Skeletal muscle satellite cell (primary cell): ENCODE data around the gene DMRTC2. TPM values are rescaled to one million over a fixed set of nuclear protein-coding genes. Genes with fewer than 3 reads are reported as not detected.

Source experiments
- H3K27me3 ChIP-seq: 2 replicates; pipeline ENCODE4 v1.7.0; 2013; ENCODE audit warnings: low read length; ENCODE audit not compliant: control insufficient read depth, insufficient read depth
- H3K36me3 ChIP-seq: 2 replicates; pipeline ENCODE4 v1.7.0; 2013; ENCODE audit warnings: mild to moderate bottlenecking, control low read depth, low read length; ENCODE audit not compliant: insufficient read depth
- H3K4me1 ChIP-seq: 2 replicates; pipeline ENCODE4 v1.7.0; 2013; ENCODE audit warnings: low read length; ENCODE audit not compliant: control insufficient read depth, insufficient read depth
- H3K4me2 ChIP-seq: 2 replicates; pipeline ENCODE4 v1.7.0; 2013; ENCODE audit warnings: mild to moderate bottlenecking, low read length
- H3K4me3 ChIP-seq: 2 replicates; pipeline ENCODE4 v1.7.0; 2013; ENCODE audit warnings: low read length
- H3K9ac ChIP-seq: 2 replicates; pipeline ENCODE4 v1.7.0; 2013; ENCODE audit warnings: mild to moderate bottlenecking, low read depth, low read length, moderate library complexity
- H3K9me3 ChIP-seq: replicated peaks from 2 replicates; pipeline ENCODE4 v1.7.0; 2013; ENCODE audit warnings: mild to moderate bottlenecking, control low read depth, low read length
- total RNA-seq: library from RNA; depleted of rRNA; stranded (reverse); fragments of >200 nt; gene quantifications from 2 replicates; pipeline ENCODE4 v1.2.3, GENCODE V29; 2012; rRNA removed

The DMRTC2 gene
- not detected in 2 replicates for total RNA-seq

DNA sequence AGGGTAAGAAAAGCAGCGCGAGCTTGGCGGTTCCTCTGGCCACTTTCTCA is at the start of gene DMRTC2:
TSS of gene DMRTC2 (plus strand) at position 42 of the 50 bp plus-strand sequence. CDS start 2,387 bp downstream, outside the sequence.
- H3K4me2 ChIP-seq = no peak within 1 kb of the TSS
- H3K36me3 ChIP-seq = no peaks in the 10 kb centered on the region
- H3K4me3 ChIP-seq = no peak within 1 kb of the TSS
- no peak within 1 kb of the TSS for H3K9ac ChIP-seq
- no peaks in the 10 kb centered on the region for H3K4me1 ChIP-seq
- H3K9me3 ChIP-seq = no peaks in the 10 kb centered on the region
- peaks cover 4% of the 10 kb centered on the region for H3K27me3 ChIP-seq

- no peaks in the 10 kb centered on the region for H3K4me1 ChIP-seq
- H3K9ac ChIP-seq = no peak within 1 kb of the TSS
- H3K4me2 ChIP-seq = no peak within 1 kb of the TSS
- no peak within 1 kb of the TSS for H3K4me3 ChIP-seq
- H3K9me3 ChIP-seq = no peaks in the 10 kb centered on the region
- peaks cover 24% of the 10 kb centered on the region for H3K27me3 ChIP-seq
- H3K36me3 ChIP-seq = no peaks in the 10 kb centered on the region
Observed at GRCh38 chr19:41796362-41796761, 48.5 kb upstream of the DMRTC2 start, which contains the start of gene CEACAM3. CEACAM3 (plus strand) TSS chr19:41796587; CDS start chr19:41796678, 91 bp downstream.

- Histone ChIP-seq H3K4me2 (no peak overlapping the region), H3K4me1 (no peaks in the 10 kb centered on the region)
Observed at GRCh38 chr19:41796901-41797300, 47.9 kb upstream of the DMRTC2 start.

DNA sequence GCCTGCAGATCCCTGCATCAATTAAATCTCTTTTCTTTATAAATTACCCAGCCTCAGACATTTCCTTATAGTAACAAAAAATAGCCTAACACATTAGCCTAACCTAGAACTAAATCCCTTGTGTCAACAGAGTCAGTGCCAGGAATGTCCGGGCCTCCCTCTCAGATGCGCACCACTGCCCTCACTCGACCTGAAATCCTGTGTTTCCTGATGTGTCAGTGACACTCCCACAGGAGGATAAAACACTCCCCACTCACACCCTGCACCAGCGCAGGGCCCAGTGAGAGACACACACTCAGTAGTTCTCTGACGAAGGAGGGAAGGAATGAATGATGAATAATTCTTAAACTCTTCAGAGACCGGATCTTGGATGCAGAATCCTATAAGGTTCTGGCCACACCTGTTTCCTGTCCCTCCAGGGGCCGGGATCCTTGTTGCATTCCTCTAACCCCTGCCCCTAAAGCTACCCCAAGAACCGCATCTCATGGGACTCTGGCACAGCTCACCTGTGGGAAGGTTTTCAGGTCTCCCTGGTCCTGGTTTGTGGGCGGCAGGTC is 45.3 kb upstream of the DMRTC2 start:
- Histone ChIP-seq H3K4me2 (no peak overlapping the region), H3K36me3 (no peaks in the 10 kb centered on the region), H3K9ac (no peak overlapping the region), H3K4me3 (no peak overlapping the region), H3K27me3 (peaks cover 10% of the 10 kb centered on the region), H3K4me1 (no peaks in the 10 kb centered on the region), H3K9me3 (no peaks in the 10 kb centered on the region)

More at GRCh38 chr19:41796901-41797300, 47.9 kb upstream of the DMRTC2 start:
- Histone ChIP-seq H3K27me3 (peaks cover 21% of the 10 kb centered on the region), H3K9ac (no peak overlapping the region), H3K4me3 (no peak overlapping the region), H3K9me3 (no peaks in the 10 kb centered on the region), H3K36me3 (no peaks in the 10 kb centered on the region)

DNA sequence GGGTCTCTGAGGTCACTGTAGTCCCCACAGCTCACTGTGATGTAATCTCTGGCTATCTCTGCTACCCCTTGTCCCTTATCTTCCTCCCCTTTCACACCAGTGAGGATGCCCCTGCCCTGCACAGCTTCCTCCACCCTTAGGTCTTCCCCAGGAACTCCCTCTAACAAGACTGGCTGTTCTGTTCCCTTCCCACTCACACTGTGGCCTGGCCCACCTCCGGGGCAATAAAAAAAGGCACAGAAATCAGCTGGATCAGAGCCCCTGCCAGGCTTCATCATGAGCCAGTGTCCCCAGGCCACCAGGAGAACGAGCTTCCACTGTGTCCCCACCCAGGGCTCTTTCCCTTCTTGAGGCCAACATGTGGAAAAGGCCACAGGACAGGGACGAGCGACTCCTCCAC is 43.8 kb upstream of the DMRTC2 start:
- Histone ChIP-seq H3K9ac (no peak overlapping the region), H3K4me1 (no peaks in the 10 kb centered on the region)

GRCh38 chr19:41801792-41802211 is 43.0 kb upstream of the DMRTC2 start:
- H3K4me1 ChIP-seq = no peaks in the 10 kb centered on the region
- no peaks in the 10 kb centered on the region for H3K36me3 ChIP-seq
- H3K4me2 ChIP-seq = no peak overlapping the region

More for the DNA sequence above, 43.8 kb upstream of the DMRTC2 start:
- Histone ChIP-seq H3K4me3 (no peak overlapping the region), H3K4me2 (no peak overlapping the region), H3K27me3 (peaks cover 13% of the 10 kb centered on the region), H3K9me3 (no peaks in the 10 kb centered on the region), H3K36me3 (no peaks in the 10 kb centered on the region)

DNA sequence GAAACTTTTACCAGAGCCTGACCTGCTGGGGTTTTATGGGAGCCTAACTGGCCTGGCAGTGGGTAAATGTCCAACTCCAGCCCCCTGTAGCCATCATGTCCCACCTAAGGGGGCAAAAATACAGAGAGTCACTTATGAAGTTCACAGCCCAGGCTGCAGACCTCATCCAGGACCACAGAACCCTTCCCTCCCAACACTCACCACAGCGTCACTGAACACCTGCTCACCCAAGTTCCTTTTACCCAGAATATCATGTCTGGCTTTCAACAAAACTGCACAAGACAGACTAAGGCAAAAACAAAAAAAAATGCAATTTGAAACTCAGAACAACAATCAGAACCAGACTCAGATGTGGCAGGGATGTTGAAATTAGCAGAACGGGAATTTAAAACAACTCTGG is 42.1 kb upstream of the DMRTC2 start:
- H3K27me3 ChIP-seq = peaks cover 3% of the 10 kb centered on the region
- H3K4me2 ChIP-seq = no peak overlapping the region
- no peaks in the 10 kb centered on the region for H3K4me1 ChIP-seq
- no peak overlapping the region for H3K9ac ChIP-seq
- H3K4me3 ChIP-seq = no peak overlapping the region
- H3K36me3 ChIP-seq = no peaks in the 10 kb centered on the region
- no peaks in the 10 kb centered on the region for H3K9me3 ChIP-seq

More at GRCh38 chr19:41801792-41802211, 43.0 kb upstream of the DMRTC2 start:
- Histone ChIP-seq H3K27me3 (peaks cover 5% of the 10 kb centered on the region), H3K9ac (no peak overlapping the region), H3K9me3 (no peaks in the 10 kb centered on the region), H3K4me3 (no peak overlapping the region)

DNA sequence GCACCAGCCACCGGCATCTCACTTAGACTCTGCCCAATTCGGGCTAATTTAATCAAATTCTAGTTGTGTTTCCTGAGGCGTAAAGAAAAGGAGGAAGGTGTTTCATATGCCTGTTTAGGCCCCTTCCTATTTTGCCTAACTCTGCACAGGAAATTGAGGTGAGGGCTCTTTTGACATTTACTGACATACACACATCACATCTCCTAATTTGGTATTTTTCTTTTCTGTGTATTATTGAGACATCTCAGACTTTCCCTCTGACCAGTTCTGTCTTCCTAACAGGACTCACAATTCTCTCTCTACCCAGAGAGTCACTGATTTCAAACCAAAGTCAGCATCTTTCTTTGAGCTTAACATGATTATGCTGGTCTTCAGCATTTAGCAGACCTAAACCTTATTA is 40.5 kb upstream of the DMRTC2 start:
- no peaks in the 10 kb centered on the region for H3K36me3 ChIP-seq
- no peak overlapping the region for H3K9ac ChIP-seq
- H3K4me1 ChIP-seq = no peaks in the 10 kb centered on the region
- no peak overlapping the region for H3K4me2 ChIP-seq
- no peaks in the 10 kb centered on the region for H3K9me3 ChIP-seq
- peaks cover 3% of the 10 kb centered on the region for H3K27me3 ChIP-seq
- no peak overlapping the region for H3K4me3 ChIP-seq

- no peaks in the 10 kb centered on the region for H3K36me3 ChIP-seq
- no peaks in the 10 kb centered on the region for H3K4me1 ChIP-seq
- H3K27me3 ChIP-seq = peaks cover 3% of the 10 kb centered on the region
Observed at GRCh38 chr19:41807176-41807575, 37.7 kb upstream of the DMRTC2 start.

GRCh38 chr19:41808663-41809566 is 35.9 kb upstream of the DMRTC2 start:
- H3K27me3 ChIP-seq = peaks cover 3% of the 10 kb centered on the region
- H3K9me3 ChIP-seq = no peaks in the 10 kb centered on the region
- H3K4me1 ChIP-seq = no peaks in the 10 kb centered on the region
- no peak overlapping the region for H3K4me2 ChIP-seq
- H3K9ac ChIP-seq = no peak overlapping the region
- no peak overlapping the region for H3K4me3 ChIP-seq
- H3K36me3 ChIP-seq = no peaks in the 10 kb centered on the region

More at GRCh38 chr19:41807176-41807575, 37.7 kb upstream of the DMRTC2 start:
- Histone ChIP-seq H3K4me2 (no peak overlapping the region), H3K9me3 (no peaks in the 10 kb centered on the region), H3K4me3 (no peak overlapping the region), H3K9ac (no peak overlapping the region)

DNA sequence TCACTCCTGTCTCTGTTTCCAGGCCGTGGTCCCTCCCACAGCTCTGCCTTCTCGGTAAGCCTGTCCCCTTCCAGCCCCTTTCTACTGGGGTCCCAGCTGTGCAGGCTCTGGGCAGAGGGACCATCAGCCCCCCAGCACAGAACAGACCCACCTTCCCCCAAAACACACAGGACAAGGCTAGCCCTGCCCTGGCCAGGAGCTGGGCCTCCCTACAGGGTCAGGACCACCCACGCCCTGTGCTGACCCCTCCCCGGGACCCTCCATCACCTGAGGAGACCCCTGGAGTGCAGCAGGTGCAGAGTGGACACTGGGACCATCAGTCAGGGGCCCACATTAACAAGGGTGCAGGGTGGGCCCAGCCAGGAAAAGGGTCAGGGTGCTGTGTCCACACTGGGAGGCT is 34.5 kb upstream of the DMRTC2 start:
- Histone ChIP-seq H3K9ac (no peak overlapping the region), H3K4me1 (no peaks in the 10 kb centered on the region), H3K4me3 (no peak overlapping the region), H3K4me2 (no peak overlapping the region), H3K27me3 (peaks cover 3% of the 10 kb centered on the region), H3K36me3 (no peaks in the 10 kb centered on the region), H3K9me3 (no peaks in the 10 kb centered on the region)

GRCh38 chr19:41811036-41811435 is 33.8 kb upstream of the DMRTC2 start:
- Histone ChIP-seq H3K27me3 (no peaks in the 10 kb centered on the region), H3K4me1 (no peaks in the 10 kb centered on the region), H3K9ac (no peak overlapping the region), H3K4me2 (no peak overlapping the region), H3K36me3 (no peaks in the 10 kb centered on the region), H3K9me3 (no peaks in the 10 kb centered on the region), H3K4me3 (no peak overlapping the region)
